K562 (cell line): ENCODE measurements around the gene TUT1. TPM values are rescaled to one million over a fixed set of nuclear protein-coding genes. Genes with fewer than 3 reads are reported as not detected.

Source experiments
- ATAC-seq: fragments of 200-7000 bp; cut with Tn5 transposase; 3 replicates; pipeline ENCODE4 v1.9.1; 2020; ENCODE audit warnings: moderate library complexity
- BruUV-seq: library from RNA; stranded (reverse); fragments of 400-500 nt; replicated peaks from 2 replicates; lab custom pipeline; 2021; lab: Mats Ljungman, UMichigan
- CTCF ChIA-PET: fragments of 300-600 bp; formaldehyde crosslinking; extraction: SDS; loops from one replicate; lab custom pipeline; 2021; ENCODE audit warnings: low intra/inter-chr PET ratio; lab: Yijun Ruan, JAX
- POLR2A ChIA-PET: fragments of 300-600, 350-650 bp; sonication (Branson Sonifier 250); formaldehyde crosslinking; extraction: SDS; loops from one replicate; lab custom pipeline; 2021; ENCODE audit warnings: antibody characterized with exemption, inconsistent platforms; lab: Yijun Ruan, JAX
- DNase-seq, 4 experiments: peaks; one replicate each; pipeline versions ENCODE4 v3.0.0 to v3.0.0-alpha.2; 2011 to 2018; ENCODE audit warnings: low spot score in 3 of 4, mixed read lengths in 3 of 4; ENCODE audit errors: extremely low read depth in 1 of 4
- FAIRE-seq: peaks from 2 replicates; lab custom pipeline; 2011; peaks lifted over from hg19 to GRCh38; lab: Jason Lieb, UNC
- H2AFZ ChIP-seq: 2 replicates; pipeline ENCODE4 v1.6.0; 2011; ENCODE audit warnings: low read depth, low read length, control low read depth, inconsistent platforms
- H3K27ac ChIP-seq: fragments of 200-600 bp; 3 replicates; pipeline ENCODE4 v1.8.0; 2011; ENCODE audit warnings: low read depth, mild to moderate bottlenecking, control low read depth, inconsistent platforms, low read length, moderate library complexity, mixed read lengths; ENCODE audit errors: extremely low read depth
- H3K27me3 ChIP-seq, 2 experiments: fragments of 300-600 bp in 1 of 2; 2 replicates in 1 of 2; 3 replicates in 1 of 2; pipeline versions ENCODE4 v1.6.0 to v1.8.0; 2011; ENCODE audit warnings: inconsistent platforms in 2 of 2, low read length in 2 of 2, mild to moderate bottlenecking in 1 of 2, mixed read lengths in 1 of 2, moderate library complexity in 1 of 2; ENCODE audit not compliant: control insufficient read depth in 2 of 2, insufficient read depth in 2 of 2
- H3K36me3 ChIP-seq: fragments of 300-600 bp; 3 replicates; pipeline ENCODE4 v1.8.0; 2011; ENCODE audit warnings: mild to moderate bottlenecking, low read length, inconsistent platforms; ENCODE audit not compliant: control insufficient read depth, insufficient read depth
- H3K4me1 ChIP-seq, 2 experiments: fragments of 200-600 bp in 1 of 2; replicated peaks in 1 of 2; 2 replicates in 1 of 2; 3 replicates in 1 of 2; pipeline versions ENCODE4 v1.5.1 to v1.8.0; 2011; ENCODE audit warnings: inconsistent platforms in 2 of 2, low read length in 2 of 2, mild to moderate bottlenecking in 1 of 2, mixed read lengths in 1 of 2, moderate library complexity in 1 of 2; ENCODE audit not compliant: control insufficient read depth in 2 of 2, insufficient read depth in 2 of 2
- H3K4me2 ChIP-seq: 2 replicates; pipeline ENCODE4 v1.6.1; 2011; ENCODE audit warnings: low read length, control low read depth, inconsistent platforms, mixed read lengths; ENCODE audit not compliant: insufficient read depth
- H3K4me3 ChIP-seq: fragments of 200-600 bp; sonication (generic), shearing (Covaris generic); 2 replicates; pipeline ENCODE4 v1.5.1; 2016; ENCODE audit warnings: control low read depth, inconsistent platforms
- H3K79me2 ChIP-seq: fragments of 200-600 bp; 3 replicates; pipeline ENCODE4 v1.8.0; 2011; ENCODE audit warnings: low read length, inconsistent platforms; ENCODE audit not compliant: control insufficient read depth, insufficient read depth
- H3K9ac ChIP-seq, 2 experiments: 2 replicates each; pipeline versions ENCODE4 v1.6.0 to v1.6.1; 2011; ENCODE audit warnings: low read depth in 2 of 2, low read length in 2 of 2, control low read depth in 1 of 2, inconsistent platforms in 1 of 2, mild to moderate bottlenecking in 1 of 2, mixed read lengths in 1 of 2; ENCODE audit not compliant: insufficient read depth in 1 of 2
- H3K9me1 ChIP-seq: one replicate; pipeline ENCODE4 v1.6.0; 2011; ENCODE audit warnings: inconsistent platforms, mild to moderate bottlenecking, low read length, moderate library complexity; ENCODE audit not compliant: control insufficient read depth, insufficient read depth
- H3K9me3 ChIP-seq: replicated peaks from 2 replicates; pipeline ENCODE4 v1.5.1; 2011; ENCODE audit warnings: low read depth, low read length, inconsistent platforms; ENCODE audit not compliant: control insufficient read depth, insufficient read depth
- H4K20me1 ChIP-seq: replicated peaks from 2 replicates; pipeline ENCODE4 v1.6.1; 2011; ENCODE audit warnings: low read length, inconsistent platforms, mixed read lengths; ENCODE audit not compliant: control insufficient read depth, insufficient read depth
- CTCF ChIP-seq, 3 experiments: IDR thresholded peaks in 2 of 3; conservative IDR thresholded peaks in 1 of 3; 2 replicates each; pipeline ENCODE4 v1.5.1; 2011 to 2012; ENCODE audit warnings: low read length in 3 of 3, mild to moderate bottlenecking in 3 of 3, control low read depth in 2 of 3, improper control_type of control experiment in 1 of 3, inconsistent platforms in 1 of 3, low read depth in 1 of 3, mixed read lengths in 1 of 3, moderate library complexity in 1 of 3; ENCODE audit not compliant: insufficient read depth in 2 of 3
- ELF2 ChIP-seq: fragments of 250-450 bp; sonication (Bioruptor Pico); IDR thresholded peaks from 2 replicates; pipeline ENCODE4 v1.5.0; 2021; ENCODE audit warnings: mild to moderate bottlenecking
- MAZ ChIP-seq, 2 experiments: fragments of 450-650 bp in 1 of 2; sonication (generic) in 1 of 2; formaldehyde crosslinking; IDR thresholded peaks in 1 of 2; conservative IDR thresholded peaks in 1 of 2; 2 replicates each; pipeline versions ENCODE4 v1.4.0 to v1.5.0; 2020; ENCODE audit warnings: mild to moderate bottlenecking in 1 of 2, missing genetic modification reagents in 1 of 2
- NCOA1 ChIP-seq: fragments of 450-650 bp; IDR thresholded peaks from 2 replicates; pipeline ENCODE4 v1.6.1; 2016; ENCODE audit warnings: low read depth
- PHF8 ChIP-seq: fragments of 200-600 bp; sonication (generic); IDR thresholded peaks from 2 replicates; pipeline ENCODE4 v1.6.1; 2012; ENCODE audit warnings: mixed run types, mild to moderate bottlenecking, inconsistent platforms, low read length, moderate library complexity, borderline replicate concordance
- POLR2A ChIP-seq: fragments of 450-650 bp; conservative IDR thresholded peaks from 2 replicates; pipeline ENCODE4 v1.6.1; 2016
- POLR2B ChIP-seq: fragments of 450-650 bp; IDR thresholded peaks from 2 replicates; pipeline ENCODE4 v1.6.1; 2018; ENCODE audit warnings: low read depth; ENCODE audit not compliant: partially characterized antibody
- POU5F1 ChIP-seq: fragments of 150-350 bp; IDR thresholded peaks from 2 replicates; pipeline ENCODE4 v1.6.1; 2014; ENCODE audit warnings: borderline replicate concordance, low read length, low read depth, mild to moderate bottlenecking; ENCODE audit not compliant: partially characterized antibody
- RNF219 ChIP-seq: fragments of 250-450 bp; sonication (Bioruptor Pico); IDR thresholded peaks from 2 replicates; pipeline ENCODE4 v1.5.0; 2022; ENCODE audit warnings: mild to moderate bottlenecking
- SUPT5H ChIP-seq: fragments of 450-650 bp; IDR thresholded peaks from 2 replicates; pipeline ENCODE4 v1.6.1; 2016
- TRIM28 ChIP-seq: fragments of 450-650 bp; IDR thresholded peaks from 2 replicates; pipeline ENCODE4 v1.6.1; 2017
- USF1 ChIP-seq: sonication (generic); formaldehyde crosslinking; IDR thresholded peaks from 2 replicates; pipeline ENCODE4 v1.9.0; 2022; ENCODE audit warnings: mild to moderate bottlenecking, missing genetic modification reagents
- WGBS: fragments of 100-300 bp; shearing (Covaris generic); methylation state at CpG from one replicate; pipeline ENCODE4 v1.1.6; 2016; ENCODE audit warnings: low coverage, mixed read lengths; ENCODE audit not compliant: insufficient coverage; ENCODE audit errors: missing lambda C conversion rate; 5-methylcytosine and 5-hydroxymethylcytosine counted together
- in situ Hi-C: fragments of 300-500 bp; cut with MboI; formaldehyde crosslinking; loops from 4 replicates; pipeline ENCODE4 v1.15.0; 2018; ENCODE audit warnings: inconsistent platforms, mixed read lengths
- intact Hi-C: fragments of 100-400 bp; cut with micrococcal nuclease; formaldehyde crosslinking; loops from 2 replicates; pipeline ENCODE4 v1.14.2; 2022
- polyA plus RNA-seq, 8 experiments: library from polyadenylated mRNA; depleted of rRNA in 4 of 8; stranded (reverse) in 5 of 8; unstranded in 3 of 8; fragments of >200 nt; fragmentation: Nextera tagmentation in 2 of 8; fragmentation: Illumina TruSeq in 1 of 8; extraction: Ambion mirVana in 2 of 8; extraction: Trizol in 1 of 8; gene quantifications; 2 replicates each; pipeline versions ENCODE4 v1.2.1 to v1.2.3, GENCODE V29; 2011 to 2014; ENCODE audit warnings: inconsistent platforms in 1 of 8, missing spikeins in 1 of 8
- total RNA-seq, 7 experiments: library from RNA; depleted of rRNA in 6 of 7; stranded (reverse); fragments of >200 nt in 6 of 7; fragmentation: Illumina TruSeq in 2 of 7; extraction: Trizol in 2 of 7; gene quantifications; 2 replicates each; pipeline versions ENCODE4 v1.2.1 to v1.2.3, GENCODE V29; 2011 to 2021; ENCODE audit warnings: low replicate concordance in 1 of 7

TUT1 gene
- total and polyA plus RNA-seq, 9 of the 15 experiments (the other 6 are each of a cell fraction or from before 2014, with no cell fraction given), result 0.66 to 44.3 (median 15.7) TPM

- Histone ChIP-seq H3K4me2 (no peak overlapping the region), H3K9me3 (no peaks in the 10 kb centered on the region), H3K9me1 (no peaks in the 10 kb centered on the region), H4K20me1 (no peaks in the 10 kb centered on the region; the same call in 1 of the 2 replicates), H3K27me3 (no peaks in the 10 kb centered on the region), H3K36me3 (peaks cover 97% of the 10 kb centered on the region), H3K4me1 (no peaks in the 10 kb centered on the region), H3K79me2 (no peaks in the 10 kb centered on the region; the same call in 2 of the 3 replicates), H2AFZ (no peak overlapping the region), H3K4me3 (no peak overlapping the region), H3K27ac (no peak overlapping the region), H3K9ac (peak overlapping the region in 1 of 2 experiments; percentile 71; a peak in 1 of 4 replicates)
- WGBS, result 96% methylated on average over 6 of the region's 6 CpGs
- TF ChIP-seq POU5F1 (no peak), NCOA1 (no peak), SUPT5H (no peak), POLR2B (no peak), TRIM28 (no peak)
- FAIRE-seq, result no peak
- ChIA-PET CTCF (no interaction called here), POLR2A (no interaction called here)
- in situ Hi-C loops (no loop called here), intact Hi-C loops (no loop called here)
- BruUV-seq, result no TSS peak
- no peak for DNase-seq
- no peak for ATAC-seq
Observed at GRCh38 chr11:62632492-62632891, 41.2 kb upstream of the TUT1 start.

GRCh38 chr11:62627713-62628112 lies 36.4 kb upstream of the TUT1 start:
- ATAC-seq, result peak; percentile 58
- TF ChIP-seq USF1 (no peak), POLR2A (peak; percentile 44), MAZ (CRISPR knock-in tag; conservative IDR thresholded peaks at IDR 0.05 in 1 of 2, IDR thresholded peaks at IDR 0.05 in 1 of 2) (no peak), CTCF (IDR thresholded peaks at IDR 0.05 in 2 of 3, conservative IDR thresholded peaks at IDR 0.05 in 1 of 3; ENCODE audit: insufficient read depth in 2 of 3, low read depth in 1 of 3, low read length in 3 of 3) (peak in 2 of 3 experiments; percentile 19 to 32; a peak in 1 of 6 replicates), PHF8 (no peak), RNF219 (no peak), ELF2 (CRISPR knock-in tag) (no peak)

More at GRCh38 chr11:62627713-62628112, 36.4 kb upstream of the TUT1 start:
- Histone ChIP-seq H3K4me3 (no peak overlapping the region), H3K9me1 (no peaks in the 10 kb centered on the region), H3K27ac (no peak overlapping the region), H3K9ac (no peak overlapping the region), H4K20me1 (no peaks in the 10 kb centered on the region; the same call in 1 of the 2 replicates), H3K9me3 (no peaks in the 10 kb centered on the region), H3K4me2 (no peak overlapping the region), H2AFZ (no peak overlapping the region), H3K27me3 (no peaks in the 10 kb centered on the region), H3K36me3 (peaks cover 77% of the 10 kb centered on the region), H3K4me1 (no peaks in the 10 kb centered on the region), H3K79me2 (no peaks in the 10 kb centered on the region)
- no TSS peak for BruUV-seq
- CTCF ChIA-PET, result no interaction called here
- DNase-seq, result no peak
- POLR2A ChIA-PET, result interaction anchor here (1.0 to 1.3 kb wide), 2 partner anchors 18 to 37 kb away, joined by 4 read pairs; partner anchors contain the start of genes C11orf98 and CSKMT
- in situ Hi-C loops (loop anchor here (10.0 kb wide), 1 partner anchor 1203 kb away; the partner anchor contains the start of gene CPSF7), intact Hi-C loops (no loop called here)
- FAIRE-seq, result no peak
- WGBS, result 89% methylated on average over 2 of the region's 3 CpGs
